KOPT-K1 (cell line): ENCODE data around the gene SNRPF.

Experiments
- H3K27ac ChIP-seq: fragments of 200-600 bp; sonication (generic); 2 replicates; pipeline ENCODE4 v1.5.1; 2016; ENCODE audit warnings: antibody characterized with exemption, mild to moderate bottlenecking, low read depth, low read length; ENCODE audit not compliant: poor library complexity, severe bottlenecking
- H3K36me3 ChIP-seq: fragments of 200-600 bp; sonication (generic); 2 replicates; pipeline ENCODE4 v1.5.1; 2017; ENCODE audit warnings: antibody characterized with exemption, mild to moderate bottlenecking, low read length, moderate library complexity; ENCODE audit not compliant: insufficient read depth
- H3K9me3 ChIP-seq: fragments of 200-600 bp; sonication (generic); 2 replicates; pipeline ENCODE4 v1.5.1; 2017; ENCODE audit warnings: antibody characterized with exemption, low read length, mild to moderate bottlenecking; ENCODE audit not compliant: insufficient read depth, poor library complexity, severe bottlenecking

Gene SNRPF

DNA sequence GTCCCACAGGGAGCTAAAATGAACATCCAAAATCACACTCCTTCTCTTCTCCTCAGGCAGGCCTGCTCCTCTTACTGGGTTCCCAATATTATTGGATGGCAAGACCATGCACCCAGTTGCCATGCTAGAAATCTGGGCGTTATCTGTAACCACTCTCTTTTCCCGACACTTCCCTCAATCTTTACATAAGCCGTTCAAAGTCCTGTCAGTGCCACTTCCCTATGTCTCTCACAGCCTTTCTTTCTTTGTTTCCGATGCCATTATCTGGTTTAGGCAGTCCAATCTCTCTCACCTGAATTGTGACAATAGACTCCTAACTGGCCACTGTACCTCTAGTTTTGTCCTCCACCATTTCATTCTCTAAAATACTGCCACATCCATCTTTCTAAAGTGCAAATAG, 24.1 kb downstream of the SNRPF start:
- H3K9me3 ChIP-seq, result peaks cover 4% of the 10 kb centered on the region
- H3K27ac ChIP-seq, result no peak overlapping the region
- no peaks in the 10 kb centered on the region for H3K36me3 ChIP-seq

- Histone ChIP-seq H3K27ac (no peak overlapping the region), H3K36me3 (no peaks in the 10 kb centered on the region), H3K9me3 (peaks cover 4% of the 10 kb centered on the region)
These were observed 26.2 kb downstream of the SNRPF start for GRCh38 chr12:95884998-95885397.

DNA sequence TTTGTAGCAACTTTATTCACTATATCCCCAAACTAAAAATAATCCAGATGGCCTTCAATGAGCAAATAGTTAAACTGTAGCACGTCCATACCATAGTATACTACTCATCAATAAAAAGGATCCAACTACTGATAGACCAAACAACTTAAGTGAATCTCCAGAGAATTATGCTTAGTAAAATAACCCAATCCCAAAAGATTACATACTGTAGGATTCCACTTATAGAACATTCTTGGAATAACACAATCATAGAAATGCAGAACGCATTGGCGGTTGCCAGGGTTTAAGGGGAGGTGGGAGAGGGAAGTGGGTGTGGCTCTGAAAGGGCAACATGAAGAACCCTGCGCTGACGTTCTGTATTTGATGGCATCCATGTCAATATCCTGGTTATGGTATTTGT, 28.6 kb downstream of the SNRPF start:
- Histone ChIP-seq H3K27ac (no peak overlapping the region), H3K36me3 (no peaks in the 10 kb centered on the region), H3K9me3 (peaks cover 4% of the 10 kb centered on the region)

DNA sequence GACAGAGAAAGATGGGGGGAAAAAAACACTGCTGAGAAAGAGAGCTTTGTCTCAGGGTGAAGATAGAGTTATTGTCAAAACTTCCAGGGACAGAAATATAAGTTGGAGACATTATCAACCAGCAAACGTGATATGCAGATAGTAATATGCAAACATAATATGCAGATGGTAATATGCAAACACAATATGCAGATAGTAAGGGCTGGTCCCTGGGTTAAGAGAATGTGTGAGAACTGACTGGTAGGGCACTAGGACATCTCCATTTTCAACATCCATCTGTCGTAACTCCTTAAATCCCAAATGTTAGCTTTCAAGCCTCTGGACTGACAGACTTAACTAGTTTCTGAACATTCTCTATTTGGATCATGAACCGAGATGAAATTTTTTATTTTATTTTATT, 32.2 kb downstream of the SNRPF start:
- no peak overlapping the region for H3K27ac ChIP-seq

GRCh38 chr12:95896846-95897245, 38.1 kb downstream of the SNRPF start:
- no peaks in the 10 kb centered on the region for H3K36me3 ChIP-seq
- no peak overlapping the region for H3K27ac ChIP-seq
- peaks cover 5% of the 10 kb centered on the region for H3K9me3 ChIP-seq

More for the DNA sequence above, 32.2 kb downstream of the SNRPF start:
- H3K9me3 ChIP-seq, result peaks cover 5% of the 10 kb centered on the region
- no peaks in the 10 kb centered on the region for H3K36me3 ChIP-seq

GRCh38 chr12:95898081-95898480, 39.3 kb downstream of the SNRPF start:
- Histone ChIP-seq H3K36me3 (no peaks in the 10 kb centered on the region), H3K27ac (no peak overlapping the region), H3K9me3 (peaks cover 11% of the 10 kb centered on the region)

- H3K9me3 ChIP-seq, result peaks cover 7% of the 10 kb centered on the region
- H3K27ac ChIP-seq, result no peak overlapping the region
- H3K36me3 ChIP-seq, result no peaks in the 10 kb centered on the region
These were observed 49.8 kb downstream of the SNRPF start for GRCh38 chr12:95908573-95908972.

DNA sequence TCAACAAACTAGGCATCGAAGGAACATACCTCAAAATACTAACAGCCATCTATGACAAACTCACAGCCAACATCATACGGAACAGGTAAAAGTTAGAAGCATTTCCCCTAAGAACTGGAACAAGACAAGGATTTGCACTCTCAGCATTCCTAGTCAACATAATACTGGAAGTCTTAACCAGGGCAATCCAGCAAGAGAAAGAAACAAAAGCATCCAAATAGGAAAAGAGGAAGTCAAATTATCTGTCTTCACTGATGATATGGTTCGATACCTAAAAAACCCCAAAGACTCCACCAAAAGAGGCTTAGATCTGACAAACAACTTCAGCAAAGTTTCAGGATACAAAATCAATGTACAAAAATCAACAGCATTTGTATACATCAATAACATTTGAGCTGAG, 51.1 kb downstream of the SNRPF start:
- H3K27ac ChIP-seq, result no peak overlapping the region

More for the DNA sequence above, 51.1 kb downstream of the SNRPF start:
- H3K36me3 ChIP-seq, result no peaks in the 10 kb centered on the region
- peaks cover 7% of the 10 kb centered on the region for H3K9me3 ChIP-seq
